IPS-18a (cell line): ENCODE measurements around the gene MYZAP.

Source experiments
- H3K27ac ChIP-seq: one replicate; pipeline ENCODE4 v1.5.1; 2013; ENCODE audit warnings: low read length
- H3K27me3 ChIP-seq: one replicate; pipeline ENCODE4 v1.6.1; 2013; ENCODE audit warnings: mild to moderate bottlenecking, low read length; ENCODE audit not compliant: control insufficient read depth, insufficient read depth
- H3K36me3 ChIP-seq: one replicate; pipeline ENCODE4 v1.6.1; 2013; ENCODE audit warnings: low read depth, low read length; ENCODE audit not compliant: control insufficient read depth
- H3K4me1 ChIP-seq: one replicate; pipeline ENCODE4 v1.6.1; 2013; ENCODE audit warnings: low read depth, low read length; ENCODE audit not compliant: control insufficient read depth
- H3K4me3 ChIP-seq: one replicate; pipeline ENCODE4 v1.5.1; 2013; ENCODE audit warnings: low read length
- H3K9ac ChIP-seq: one replicate; pipeline ENCODE4 v1.6.1; 2013; ENCODE audit warnings: mild to moderate bottlenecking, low read length, moderate library complexity
- H3K9me3 ChIP-seq: one replicate; pipeline ENCODE4 v1.6.1; 2013; ENCODE audit warnings: low read depth, low read length; ENCODE audit not compliant: control insufficient read depth

MYZAP gene

GRCh38 chr15:57553526-57553925 is 38.2 kb upstream of the MYZAP start:
- no peak overlapping the region for H3K9ac ChIP-seq
- no peaks in the 10 kb centered on the region for H3K9me3 ChIP-seq
- no peaks in the 10 kb centered on the region for H3K27me3 ChIP-seq
- H3K4me1 ChIP-seq = peaks cover 14% of the 10 kb centered on the region
- H3K4me3 ChIP-seq = no peak overlapping the region
- no peak overlapping the region for H3K27ac ChIP-seq
- peaks cover 11% of the 10 kb centered on the region for H3K36me3 ChIP-seq

DNA sequence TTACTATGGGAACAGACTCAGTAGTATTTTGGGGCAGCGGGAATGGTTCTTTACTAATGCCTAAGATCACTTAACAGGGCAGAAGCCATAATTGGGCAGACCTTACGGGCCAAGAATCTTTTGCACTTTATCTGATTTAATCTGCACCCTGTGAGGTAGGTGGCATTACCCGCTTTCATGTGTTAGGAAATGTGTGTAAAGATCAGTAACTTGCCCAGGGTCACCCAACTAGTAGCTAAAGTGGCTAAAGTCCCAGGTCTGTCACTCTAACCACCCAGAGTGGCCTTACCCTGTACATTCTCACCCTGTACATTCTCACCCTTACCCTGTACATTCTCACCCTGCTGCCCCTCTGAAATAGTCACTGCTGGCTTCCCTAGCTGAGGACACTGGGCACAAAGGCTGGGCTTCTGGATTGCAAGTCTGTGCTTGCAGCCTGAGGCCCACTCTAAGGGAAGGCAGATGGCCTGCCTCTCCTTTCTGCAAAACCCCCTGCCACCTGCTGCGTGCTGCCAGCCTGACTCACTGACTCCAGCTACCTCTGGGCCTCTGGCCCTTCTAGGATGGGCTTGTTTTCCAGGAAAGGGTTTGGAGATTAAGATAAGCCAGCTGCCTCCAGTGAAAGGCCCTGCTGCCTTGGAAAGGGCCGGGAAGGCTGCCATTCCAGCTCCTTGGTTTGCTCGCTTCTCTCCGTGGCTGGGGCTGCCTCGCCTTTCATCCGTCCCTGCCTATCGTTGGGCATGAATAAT is 37.5 kb upstream of the MYZAP start:
- Histone ChIP-seq H3K36me3 (peaks cover 8% of the 10 kb centered on the region), H3K4me1 (peaks cover 14% of the 10 kb centered on the region), H3K9ac (no peak overlapping the region), H3K27me3 (no peaks in the 10 kb centered on the region), H3K4me3 (no peak overlapping the region), H3K9me3 (no peaks in the 10 kb centered on the region), H3K27ac (no peak overlapping the region)

DNA sequence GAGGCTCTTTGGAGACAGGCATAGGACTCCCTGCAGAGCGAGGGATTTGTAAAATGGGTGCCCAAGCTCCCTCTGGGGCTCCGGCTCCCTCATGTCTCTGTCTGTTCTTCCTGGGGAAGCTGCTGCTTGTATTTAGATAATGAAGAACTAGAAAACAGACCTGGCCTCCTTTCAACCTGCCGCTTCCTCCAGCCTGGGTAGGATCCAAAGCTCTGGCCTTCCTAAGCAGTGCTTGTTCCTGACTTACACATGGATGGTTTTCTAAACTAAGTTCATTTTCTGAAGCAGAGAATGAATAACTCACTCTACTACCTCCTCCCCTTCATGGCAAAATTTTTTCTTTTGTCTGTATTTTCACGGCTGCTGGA is 36.9 kb upstream of the MYZAP start:
- Histone ChIP-seq H3K9me3 (no peaks in the 10 kb centered on the region), H3K9ac (no peak overlapping the region), H3K4me1 (peaks cover 14% of the 10 kb centered on the region), H3K4me3 (no peak overlapping the region), H3K27me3 (no peaks in the 10 kb centered on the region), H3K36me3 (peaks cover 3% of the 10 kb centered on the region), H3K27ac (no peak overlapping the region)

- H3K9me3 ChIP-seq = no peaks in the 10 kb centered on the region
- H3K36me3 ChIP-seq = no peaks in the 10 kb centered on the region
- no peak overlapping the region for H3K9ac ChIP-seq
- H3K27me3 ChIP-seq = no peaks in the 10 kb centered on the region
- H3K4me1 ChIP-seq = peaks cover 14% of the 10 kb centered on the region
- no peak overlapping the region for H3K4me3 ChIP-seq
- H3K27ac ChIP-seq = no peak overlapping the region
Measured at GRCh38 chr15:57555270-57555669, 36.4 kb upstream of the MYZAP start.

DNA sequence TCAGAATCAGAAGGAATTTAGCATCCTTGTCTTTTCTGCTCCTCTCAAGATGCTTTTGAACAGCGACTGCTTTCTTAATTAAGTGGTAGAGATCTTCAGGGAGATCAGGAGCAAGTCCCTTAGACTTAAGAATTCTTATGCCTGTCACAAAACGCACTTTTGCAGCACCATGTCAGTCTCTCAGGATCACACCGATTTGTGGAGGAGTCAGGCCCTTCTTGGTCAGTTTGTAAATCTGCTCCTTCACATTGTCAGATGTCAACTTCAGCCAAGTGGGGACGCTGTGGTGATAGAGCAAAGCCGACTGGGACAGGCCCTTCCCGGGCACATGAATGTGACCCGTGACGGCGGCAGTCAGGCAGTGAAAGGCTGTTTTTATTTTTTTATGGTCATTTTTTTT is 35.7 kb upstream of the MYZAP start:
- Histone ChIP-seq H3K36me3 (no peaks in the 10 kb centered on the region), H3K4me1 (peaks cover 12% of the 10 kb centered on the region), H3K9ac (no peak overlapping the region), H3K27me3 (no peaks in the 10 kb centered on the region), H3K9me3 (no peaks in the 10 kb centered on the region), H3K4me3 (no peak overlapping the region), H3K27ac (no peak overlapping the region)

- no peak overlapping the region for H3K4me3 ChIP-seq
- no peaks in the 10 kb centered on the region for H3K4me1 ChIP-seq
- no peaks in the 10 kb centered on the region for H3K27me3 ChIP-seq
Measured at GRCh38 chr15:57557267-57557666, 34.4 kb upstream of the MYZAP start.

GRCh38 chr15:57557810-57558209 is 33.9 kb upstream of the MYZAP start:
- Histone ChIP-seq H3K4me1 (no peaks in the 10 kb centered on the region), H3K9me3 (no peaks in the 10 kb centered on the region), H3K36me3 (no peaks in the 10 kb centered on the region), H3K4me3 (no peak overlapping the region), H3K27ac (no peak overlapping the region), H3K27me3 (no peaks in the 10 kb centered on the region), H3K9ac (no peak overlapping the region)

More at GRCh38 chr15:57557267-57557666, 34.4 kb upstream of the MYZAP start:
- H3K9ac ChIP-seq = no peak overlapping the region
- no peaks in the 10 kb centered on the region for H3K9me3 ChIP-seq
- H3K36me3 ChIP-seq = no peaks in the 10 kb centered on the region
- no peak overlapping the region for H3K27ac ChIP-seq

- Histone ChIP-seq H3K9ac (no peak overlapping the region), H3K9me3 (no peaks in the 10 kb centered on the region), H3K4me1 (no peaks in the 10 kb centered on the region), H3K27ac (no peak overlapping the region), H3K4me3 (no peak overlapping the region), H3K36me3 (no peaks in the 10 kb centered on the region), H3K27me3 (no peaks in the 10 kb centered on the region)
Measured at GRCh38 chr15:57559875-57560274, 31.8 kb upstream of the MYZAP start.

DNA sequence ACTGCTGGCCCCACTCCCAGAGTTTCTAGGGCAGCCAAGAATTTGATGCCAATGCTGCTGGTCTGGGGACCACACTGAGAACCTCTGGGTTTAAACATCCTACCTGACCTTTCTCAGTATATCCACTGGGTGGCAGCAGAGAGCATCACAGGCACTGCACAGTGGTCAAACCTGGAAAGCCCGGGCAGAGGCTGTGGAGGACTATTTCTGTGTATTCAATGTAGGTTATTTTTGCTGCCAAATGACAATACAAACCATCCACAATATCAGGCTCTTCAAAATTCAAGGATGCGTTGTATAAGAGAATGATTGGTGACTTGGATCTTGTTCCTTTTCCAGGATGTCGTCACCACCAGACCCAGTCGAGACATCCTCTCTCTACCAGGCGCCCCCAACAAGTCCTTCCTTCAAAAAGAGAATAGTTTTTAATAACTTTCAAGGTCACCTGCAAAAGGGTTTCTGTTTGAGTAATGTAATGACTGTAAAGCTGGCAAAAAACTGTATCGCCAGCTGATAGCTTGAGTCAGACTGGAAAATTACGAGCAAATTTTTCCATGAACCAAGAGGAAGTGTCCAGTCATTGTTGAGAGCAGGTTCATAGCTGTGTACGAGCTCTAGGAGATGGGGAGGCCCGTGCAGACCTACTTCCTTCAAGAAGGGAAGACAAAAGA is 30.5 kb upstream of the MYZAP start:
- Histone ChIP-seq H3K27ac (no peak overlapping the region), H3K36me3 (no peaks in the 10 kb centered on the region)

DNA sequence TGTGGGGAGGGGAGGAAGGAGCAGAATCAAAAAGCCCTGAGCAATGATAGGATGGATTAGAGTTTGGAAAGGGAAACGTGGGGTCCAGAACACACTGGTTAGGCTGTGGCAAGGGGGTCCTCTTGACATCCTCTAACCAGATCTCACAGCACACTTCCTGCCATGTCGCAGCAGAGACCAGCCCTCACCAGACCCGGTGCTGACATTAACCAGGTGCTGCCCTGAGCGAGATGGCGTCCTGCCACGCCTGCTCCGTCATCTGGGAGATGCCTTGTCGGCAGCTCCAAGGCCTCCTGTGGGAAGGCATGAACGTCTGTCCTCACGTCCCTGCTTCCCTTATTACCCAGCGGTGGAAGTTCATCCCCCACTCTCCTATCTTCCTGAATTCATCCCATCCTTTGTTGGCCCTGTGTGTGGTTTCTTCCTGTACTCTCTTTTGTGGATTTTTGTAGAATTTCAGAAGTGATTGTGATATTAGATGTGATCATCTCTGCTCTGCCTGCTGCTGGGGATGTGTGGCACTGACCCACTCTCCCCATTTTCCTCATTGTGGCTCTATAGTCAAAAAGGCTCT is 29.4 kb upstream of the MYZAP start:
- Histone ChIP-seq H3K9ac (no peak overlapping the region), H3K36me3 (no peaks in the 10 kb centered on the region), H3K27me3 (no peaks in the 10 kb centered on the region), H3K4me1 (peaks cover 3% of the 10 kb centered on the region), H3K9me3 (no peaks in the 10 kb centered on the region), H3K27ac (no peak overlapping the region), H3K4me3 (no peak overlapping the region)

More for the DNA sequence above, 30.5 kb upstream of the MYZAP start:
- Histone ChIP-seq H3K27me3 (no peaks in the 10 kb centered on the region), H3K4me3 (no peak overlapping the region), H3K9me3 (no peaks in the 10 kb centered on the region), H3K4me1 (peaks cover 3% of the 10 kb centered on the region), H3K9ac (no peak overlapping the region)

- H3K9ac ChIP-seq = no peak overlapping the region
- H3K4me3 ChIP-seq = no peak overlapping the region
- H3K27me3 ChIP-seq = no peaks in the 10 kb centered on the region
- no peak overlapping the region for H3K27ac ChIP-seq
- no peaks in the 10 kb centered on the region for H3K9me3 ChIP-seq
- peaks cover 3% of the 10 kb centered on the region for H3K4me1 ChIP-seq
- no peaks in the 10 kb centered on the region for H3K36me3 ChIP-seq
Measured at GRCh38 chr15:57563416-57563815, 28.3 kb upstream of the MYZAP start.

DNA sequence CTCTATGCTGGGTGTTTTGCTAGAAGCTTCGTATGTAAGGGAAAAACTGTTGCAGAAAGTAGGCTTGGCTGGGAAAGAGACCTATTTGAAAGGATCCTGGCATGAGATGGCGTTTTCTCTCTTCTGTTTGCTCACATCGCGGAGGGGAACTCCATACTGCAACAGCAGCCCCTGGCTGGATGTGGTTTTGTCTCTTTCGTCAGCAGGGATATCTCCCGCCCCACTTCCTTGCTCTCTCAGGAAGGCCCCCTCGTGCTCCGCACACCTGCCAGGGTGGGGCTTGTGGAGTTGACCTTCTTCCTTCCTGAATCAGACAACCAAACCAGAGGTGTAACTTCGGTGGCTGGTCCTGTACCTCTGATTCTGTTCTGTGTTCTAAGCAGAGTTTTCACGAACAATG is 26.4 kb upstream of the MYZAP start:
- Histone ChIP-seq H3K4me3 (no peak overlapping the region), H3K9ac (no peak overlapping the region), H3K27ac (no peak overlapping the region)

More for the DNA sequence above, 26.4 kb upstream of the MYZAP start:
- Histone ChIP-seq H3K36me3 (no peaks in the 10 kb centered on the region), H3K9me3 (no peaks in the 10 kb centered on the region), H3K27me3 (no peaks in the 10 kb centered on the region), H3K4me1 (peaks cover 3% of the 10 kb centered on the region)
